A549 (cell line): Measurements from ENCODE around the gene HS6ST1.

Source experiments
- CHD2 ChIP-seq: fragments of 150-350 bp; IDR thresholded peaks from 2 replicates; pipeline ENCODE4 v1.6.1; 2014; ENCODE audit warnings: low read length; ENCODE audit not compliant: partially characterized antibody
- CTCF ChIP-seq: fragments of >200 bp; sonication (Bioruptor Twin); formaldehyde crosslinking; IDR thresholded peaks from 3 replicates; pipeline ENCODE4 v1.5.1; 2016

GRCh38 chr2:128279009-128279408 lies 39.7 kb downstream of the HS6ST1 start:
- no peak for TF ChIP-seq CTCF
- TF ChIP-seq CHD2 = no peak
